ENCODE measurements around the gene OVCA2. TPM values are rescaled to one million over a fixed set of nuclear protein-coding genes. Genes with fewer than 3 reads are reported as not detected.

OVCA2 gene
- total RNA-seq, 4 donors from 2014 or later = 21.1 to 30.4 (median 26.2) TPM

GRCh38 chr17:2028234-2028614 is 13.6 kb upstream of the OVCA2 start:
- DNase-seq (ENCODE audit: low spot score) (no peak), ATAC-seq (ENCODE audit: low FRiP score) (no peak)
- no peak for TF ChIP-seq CTCF (IDR thresholded peaks at IDR 0.05)

DNA sequence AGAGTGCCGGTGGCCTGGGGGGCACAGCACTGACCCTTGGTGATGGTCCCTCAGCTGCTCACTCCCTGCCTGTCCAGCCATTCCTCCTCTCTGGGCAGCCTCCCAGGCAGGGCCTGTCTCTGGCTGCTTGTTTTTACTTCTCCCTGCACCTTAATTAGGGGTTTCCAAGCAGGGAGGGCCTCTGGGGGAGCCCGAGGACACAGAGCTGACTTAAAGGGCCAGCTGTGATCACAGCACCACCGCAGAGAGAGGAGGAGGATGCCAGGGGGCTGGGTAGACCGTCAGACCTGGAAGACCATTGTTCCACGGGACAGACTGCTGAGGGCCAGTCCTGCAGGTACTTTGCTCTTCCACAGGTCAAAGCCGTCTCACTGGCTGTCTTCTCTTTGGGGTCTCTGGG is 13.1 kb upstream of the OVCA2 start:
- no peak for DNase-seq (ENCODE audit: low spot score)
- TF ChIP-seq CTCF (IDR thresholded peaks at IDR 0.05) = no peak
- no peak for ATAC-seq (ENCODE audit: low FRiP score)

GRCh38 chr17:2029911-2030778 is 11.7 kb upstream of the OVCA2 start, which contains the start of gene DPH1:
Gene DPH1 (plus strand): TSS chr17:2030153. CDS start chr17:2030170, 17 bp downstream.
- TF ChIP-seq CTCF (IDR thresholded peaks at IDR 0.05) = no peak
- ATAC-seq (ENCODE audit: low FRiP score) (peak; percentile 65), DNase-seq (ENCODE audit: low spot score) (no peak)

- DNase-seq (ENCODE audit: low spot score) (no peak), ATAC-seq (ENCODE audit: low FRiP score) (no peak)
- TF ChIP-seq CTCF (IDR thresholded peaks at IDR 0.05) = no peak
Measured at GRCh38 chr17:2030779-2031163, 11.1 kb upstream of the OVCA2 start.

GRCh38 chr17:2033153-2033552 is 8.7 kb upstream of the OVCA2 start:
- TF ChIP-seq CTCF (IDR thresholded peaks at IDR 0.05) = no peak
- DNase-seq (ENCODE audit: low spot score) (no peak), ATAC-seq (ENCODE audit: low FRiP score) (no peak)

DNA sequence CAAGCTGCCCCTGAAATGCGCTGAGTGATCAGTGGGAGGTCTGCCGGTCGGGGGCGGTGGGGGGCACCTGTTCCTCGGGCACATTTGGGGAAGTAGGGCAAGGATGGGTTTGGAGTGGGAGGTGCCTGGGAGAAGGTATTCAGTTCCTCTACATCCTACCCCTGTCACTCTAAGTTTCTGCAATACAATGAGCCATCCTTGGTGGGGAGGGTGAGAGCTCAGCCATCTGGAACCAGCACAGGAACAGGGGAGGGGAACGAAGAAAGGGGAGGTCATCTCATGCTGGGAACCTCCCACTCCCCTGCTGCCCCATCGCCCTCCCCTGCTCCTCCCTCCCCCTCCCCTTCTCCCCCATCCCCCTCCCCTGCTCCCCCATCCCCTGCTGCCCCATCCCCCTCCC is 7.7 kb upstream of the OVCA2 start:
- TF ChIP-seq CTCF (IDR thresholded peaks at IDR 0.05) = no peak
- ATAC-seq (ENCODE audit: low FRiP score) (no peak), DNase-seq (ENCODE audit: low spot score) (no peak)

All from omental fat pad (tissue), 4 donors.